HepG2 (cell line): ENCODE measurements around the gene MXRA7. TPM values are rescaled to one million over a fixed set of nuclear protein-coding genes. Genes with fewer than 3 reads are reported as not detected.
A peak's percentile ranks its signal among the peaks of the same experiment; 100 is the strongest.

Source experiments
- CENPT ChIP-seq: sonication (generic); formaldehyde crosslinking; IDR thresholded peaks from 2 replicates; pipeline ENCODE4 v1.8.0; 2022; ENCODE audit warnings: low read depth, mild to moderate bottlenecking, moderate library complexity, missing genetic modification reagents
- GATAD2A ChIP-seq: IDR thresholded peaks from 2 replicates; pipeline ENCODE4 v1.6.1; 2016
- KLF11 ChIP-seq: IDR thresholded peaks from 2 replicates; pipeline ENCODE4 v1.6.1; 2016; ENCODE audit warnings: missing compliant biosample characterization
- MAFG ChIP-seq: sonication (generic); formaldehyde crosslinking; IDR thresholded peaks from 2 replicates; pipeline ENCODE4 v1.5.1; 2020; ENCODE audit warnings: mild to moderate bottlenecking, missing genetic modification reagents
- NBN ChIP-seq: fragments of 450-650 bp; conservative IDR thresholded peaks from 2 replicates; pipeline ENCODE4 v1.6.1; 2017
- NFKBIZ ChIP-seq: IDR thresholded peaks from 2 replicates; pipeline ENCODE4 v1.6.1; 2018; ENCODE audit warnings: missing genetic modification reagents, missing compliant biosample characterization
- PHF21A ChIP-seq: sonication (generic); formaldehyde crosslinking; IDR thresholded peaks from 2 replicates; pipeline ENCODE4 v1.5.0; 2020; ENCODE audit warnings: mild to moderate bottlenecking, missing genetic modification reagents
- PHF8 ChIP-seq: sonication (generic); formaldehyde crosslinking; IDR thresholded peaks from 2 replicates; pipeline ENCODE4 v1.5.0; 2020; ENCODE audit warnings: missing genetic modification reagents
- PRMT3 ChIP-seq: sonication (generic); formaldehyde crosslinking; IDR thresholded peaks from 2 replicates; pipeline ENCODE4 v1.8.1; 2022; ENCODE audit warnings: low read depth, mild to moderate bottlenecking, moderate library complexity, missing genetic modification reagents, borderline replicate concordance
- RFX3 ChIP-seq: IDR thresholded peaks from 2 replicates; pipeline ENCODE4 v1.6.1; 2016; ENCODE audit warnings: missing biosample characterization, missing genetic modification reagents
- SETDB1 ChIP-seq: sonication (generic); formaldehyde crosslinking; IDR thresholded peaks from 2 replicates; pipeline ENCODE4 v1.5.1; 2020; ENCODE audit warnings: missing genetic modification reagents, mild to moderate bottlenecking, borderline replicate concordance
- SPEN ChIP-seq: sonication (generic); formaldehyde crosslinking; IDR thresholded peaks from 2 replicates; pipeline ENCODE4 v1.5.1; 2020; ENCODE audit warnings: low read depth, mild to moderate bottlenecking, missing genetic modification reagents
- SRF ChIP-seq: IDR thresholded peaks from 2 replicates; pipeline ENCODE4 v1.6.1; 2011; ENCODE audit warnings: mild to moderate bottlenecking, low read depth, low read length, moderate library complexity
- SRSF4 ChIP-seq: fragments of 200-400 bp; formaldehyde crosslinking; IDR thresholded peaks from one replicate; pipeline ENCODE4 v1.6.1; 2018; ENCODE audit warnings: mild to moderate bottlenecking, low read depth, low read length, moderate library complexity; ENCODE audit not compliant: poor library complexity, severe bottlenecking
- TARDBP ChIP-seq: sonication (generic); formaldehyde crosslinking; IDR thresholded peaks from 2 replicates; pipeline ENCODE4 v1.8.0; 2022; ENCODE audit warnings: mild to moderate bottlenecking, missing genetic modification reagents
- TRIM24 ChIP-seq: sonication (generic); formaldehyde crosslinking; IDR thresholded peaks from 2 replicates; pipeline ENCODE4 v1.8.0; 2022; ENCODE audit warnings: mild to moderate bottlenecking, missing genetic modification reagents
- ZNF205 ChIP-seq: IDR thresholded peaks from 2 replicates; pipeline ENCODE4 v1.6.1; 2018; ENCODE audit warnings: missing biosample characterization, missing genetic modification reagents
- ZNF251 ChIP-seq: sonication (generic); formaldehyde crosslinking; IDR thresholded peaks from 2 replicates; pipeline ENCODE4 v1.9.0; 2021; ENCODE audit warnings: mild to moderate bottlenecking, missing genetic modification reagents
- ZNF331 ChIP-seq: sonication (generic); formaldehyde crosslinking; IDR thresholded peaks from 2 replicates; pipeline ENCODE4 v1.4.0; 2020; ENCODE audit warnings: missing genetic modification reagents
- ZNF543 ChIP-seq: sonication (generic); formaldehyde crosslinking; IDR thresholded peaks from 2 replicates; pipeline ENCODE4 v1.4.0; 2020; ENCODE audit warnings: mild to moderate bottlenecking, missing genetic modification reagents
- ZNF549 ChIP-seq: sonication (generic); formaldehyde crosslinking; IDR thresholded peaks from 2 replicates; pipeline ENCODE4 v1.5.0; 2020; ENCODE audit warnings: missing genetic modification reagents
- ZNF550 ChIP-seq: sonication (generic); formaldehyde crosslinking; IDR thresholded peaks from 2 replicates; pipeline ENCODE4 v1.4.0; 2020; ENCODE audit warnings: mild to moderate bottlenecking, missing genetic modification reagents, borderline replicate concordance
- ZNF567 ChIP-seq: sonication (generic); formaldehyde crosslinking; IDR thresholded peaks from 2 replicates; pipeline ENCODE4 v1.8.1; 2023; ENCODE audit warnings: mild to moderate bottlenecking, missing genetic modification reagents, borderline replicate concordance
- ZNF773 ChIP-seq: sonication (generic); formaldehyde crosslinking; IDR thresholded peaks from 2 replicates; pipeline ENCODE4 v1.4.0; 2020; ENCODE audit warnings: missing genetic modification reagents, borderline replicate concordance
- polyA plus RNA-seq, 8 experiments: library from polyadenylated mRNA; depleted of rRNA in 3 of 8; stranded (reverse) in 7 of 8; unstranded in 1 of 8; fragments of >200 nt; fragmentation: Illumina TruSeq in 4 of 8; extraction: Trizol in 4 of 8; gene quantifications; 2 replicates each; pipeline versions ENCODE4 v1.2.1 to v1.2.3, GENCODE V29; 2011 to 2016; ENCODE audit warnings: low read depth in 4 of 8, missing spikeins in 1 of 8, mixed read lengths in 1 of 8; ENCODE audit not compliant: insufficient read depth in 1 of 8
- total RNA-seq, 5 experiments: library from RNA; depleted of rRNA; stranded (reverse); fragments of >200 nt; fragmentation: Illumina TruSeq; extraction: Trizol; gene quantifications; 2 replicates each; pipeline ENCODE4 v1.2.3, GENCODE V29; 2016; ENCODE audit warnings: low read depth in 1 of 5
- TF ChIP-seq, protein P1 (sequence below): sonication (generic); formaldehyde crosslinking; IDR thresholded peaks from 2 replicates; pipeline ENCODE4 v1.9.0; 2022; ENCODE audit warnings: missing genetic modification reagents, mild to moderate bottlenecking, borderline replicate concordance
- TF ChIP-seq, protein P2 (sequence below): sonication (generic); formaldehyde crosslinking; IDR thresholded peaks from 2 replicates; pipeline ENCODE4 v1.9.0; 2021; ENCODE audit warnings: missing genetic modification reagents, borderline replicate concordance
- TF ChIP-seq, protein P3 (sequence below): sonication (generic); formaldehyde crosslinking; conservative IDR thresholded peaks from 2 replicates; pipeline ENCODE4 v1.5.0; 2020; ENCODE audit warnings: missing genetic modification reagents

Gene MXRA7
- total and polyA plus RNA-seq, 2 of the 13 experiments (the other 11 are each of a cell fraction or from before 2014, with no cell fraction given): 44.8 to 112 TPM

DNA sequence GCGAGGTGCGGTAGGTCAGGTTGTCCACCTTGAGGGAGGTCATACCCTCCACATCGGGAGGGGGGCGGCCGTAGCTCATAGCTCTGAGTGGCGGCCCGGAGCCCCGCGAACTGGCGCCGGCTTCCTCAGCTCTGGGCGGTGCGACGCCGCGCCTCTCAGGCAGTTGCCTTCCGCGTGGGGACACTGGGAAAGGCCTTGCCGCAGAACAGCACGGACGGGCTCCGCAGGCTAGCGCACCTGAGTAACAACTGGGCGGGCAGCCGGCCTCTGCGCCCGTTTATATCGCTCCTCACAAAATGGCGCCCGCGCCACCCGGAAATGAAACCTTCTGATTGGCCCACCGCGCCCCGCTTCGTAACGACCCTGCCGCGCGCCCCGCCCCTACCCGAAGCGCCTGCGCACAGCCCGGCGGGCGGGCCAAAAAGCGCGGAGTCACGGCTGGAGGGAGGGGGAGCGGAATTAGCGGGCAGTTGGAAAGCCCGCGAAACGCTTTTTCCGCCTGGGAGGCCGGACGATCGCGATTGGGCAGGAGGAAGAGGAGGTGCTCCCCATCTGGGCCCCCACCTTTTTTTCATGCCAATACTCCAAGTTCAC, 26.4 kb upstream of the MXRA7 start, which contains the start of gene SRSF2 (continued):
- no peak for TF ChIP-seq SETDB1 (CRISPR knock-in tag)
- TF ChIP-seq ZNF251 (CRISPR knock-in tag): no peak
- TF ChIP-seq SPEN (CRISPR knock-in tag): peak; percentile 88
- peak; percentile 88; the same call in 1 of the 2 replicates for TF ChIP-seq MAFG
- TF ChIP-seq ZNF549 (CRISPR knock-in tag): peak; percentile 88; the same call in 1 of the 2 replicates
- TF ChIP-seq RFX3: no peak; the same call in 1 of the 2 replicates
- peak; percentile 88 for TF ChIP-seq NFKBIZ (CRISPR knock-in tag)
- TF ChIP-seq PHF8 (CRISPR knock-in tag): peak; percentile 98
- no peak for TF ChIP-seq SRSF4
- peak; percentile 54; the same call in 1 of the 2 replicates for TF ChIP-seq SRF
- peak; percentile 66 for TF ChIP-seq TARDBP (CRISPR knock-in tag)
- peak; percentile 67; the same call in 1 of the 2 replicates for TF ChIP-seq ZNF543 (CRISPR knock-in tag)
- TF ChIP-seq ZNF550 (CRISPR knock-in tag): peak; percentile 99
- no peak; the same call in 1 of the 2 replicates for TF ChIP-seq PRMT3 (CRISPR knock-in tag)
- TF ChIP-seq TRIM24 (CRISPR knock-in tag): no peak
- TF ChIP-seq ZNF205 (CRISPR knock-in tag): peak; percentile 73
- no peak; the same call in 1 of the 2 replicates for TF ChIP-seq ZNF567
- no peak for TF ChIP-seq NBN
- TF ChIP-seq, protein P1, sequence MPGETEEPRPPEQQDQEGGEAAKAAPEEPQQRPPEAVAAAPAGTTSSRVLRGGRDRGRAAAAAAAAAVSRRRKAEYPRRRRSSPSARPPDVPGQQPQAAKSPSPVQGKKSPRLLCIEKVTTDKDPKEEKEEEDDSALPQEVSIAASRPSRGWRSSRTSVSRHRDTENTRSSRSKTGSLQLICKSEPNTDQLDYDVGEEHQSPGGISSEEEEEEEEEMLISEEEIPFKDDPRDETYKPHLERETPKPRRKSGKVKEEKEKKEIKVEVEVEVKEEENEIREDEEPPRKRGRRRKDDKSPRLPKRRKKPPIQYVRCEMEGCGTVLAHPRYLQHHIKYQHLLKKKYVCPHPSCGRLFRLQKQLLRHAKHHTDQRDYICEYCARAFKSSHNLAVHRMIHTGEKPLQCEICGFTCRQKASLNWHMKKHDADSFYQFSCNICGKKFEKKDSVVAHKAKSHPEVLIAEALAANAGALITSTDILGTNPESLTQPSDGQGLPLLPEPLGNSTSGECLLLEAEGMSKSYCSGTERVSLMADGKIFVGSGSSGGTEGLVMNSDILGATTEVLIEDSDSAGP (CRISPR knock-in tag): no peak
- peak; percentile 60 for TF ChIP-seq GATAD2A (CRISPR knock-in tag)
- peak; percentile 94; the same call in 1 of the 2 replicates for TF ChIP-seq ZNF773
- TF ChIP-seq PHF21A (CRISPR knock-in tag): peak; percentile 91
- peak; percentile 94 for TF ChIP-seq KLF11
- peak; percentile 51; the same call in 1 of the 2 replicates for TF ChIP-seq ZNF331 (CRISPR knock-in tag)
- TF ChIP-seq, protein P2, sequence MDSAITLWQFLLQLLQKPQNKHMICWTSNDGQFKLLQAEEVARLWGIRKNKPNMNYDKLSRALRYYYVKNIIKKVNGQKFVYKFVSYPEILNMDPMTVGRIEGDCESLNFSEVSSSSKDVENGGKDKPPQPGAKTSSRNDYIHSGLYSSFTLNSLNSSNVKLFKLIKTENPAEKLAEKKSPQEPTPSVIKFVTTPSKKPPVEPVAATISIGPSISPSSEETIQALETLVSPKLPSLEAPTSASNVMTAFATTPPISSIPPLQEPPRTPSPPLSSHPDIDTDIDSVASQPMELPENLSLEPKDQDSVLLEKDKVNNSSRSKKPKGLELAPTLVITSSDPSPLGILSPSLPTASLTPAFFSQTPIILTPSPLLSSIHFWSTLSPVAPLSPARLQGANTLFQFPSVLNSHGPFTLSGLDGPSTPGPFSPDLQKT: 0 out of 2 replicates have a peak, but pooled peaks have one; percentile 65
- TF ChIP-seq CENPT (CRISPR knock-in tag): peak; percentile 97
- TF ChIP-seq, protein P3, sequence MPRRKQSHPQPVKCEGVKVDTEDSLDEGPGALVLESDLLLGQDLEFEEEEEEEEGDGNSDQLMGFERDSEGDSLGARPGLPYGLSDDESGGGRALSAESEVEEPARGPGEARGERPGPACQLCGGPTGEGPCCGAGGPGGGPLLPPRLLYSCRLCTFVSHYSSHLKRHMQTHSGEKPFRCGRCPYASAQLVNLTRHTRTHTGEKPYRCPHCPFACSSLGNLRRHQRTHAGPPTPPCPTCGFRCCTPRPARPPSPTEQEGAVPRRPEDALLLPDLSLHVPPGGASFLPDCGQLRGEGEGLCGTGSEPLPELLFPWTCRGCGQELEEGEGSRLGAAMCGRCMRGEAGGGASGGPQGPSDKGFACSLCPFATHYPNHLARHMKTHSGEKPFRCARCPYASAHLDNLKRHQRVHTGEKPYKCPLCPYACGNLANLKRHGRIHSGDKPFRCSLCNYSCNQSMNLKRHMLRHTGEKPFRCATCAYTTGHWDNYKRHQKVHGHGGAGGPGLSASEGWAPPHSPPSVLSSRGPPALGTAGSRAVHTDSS: peak; percentile 92; the same call in 1 of the 2 replicates
